K562 (cell line): ENCODE measurements around the gene SLC25A14. TPM values are rescaled to one million over a fixed set of nuclear protein-coding genes. Genes with fewer than 3 reads are reported as not detected.
A peak's percentile ranks its signal among the peaks of the same experiment; 100 is the strongest.

Experiments
- ATF7 ChIP-seq: fragments of 450-650 bp; IDR thresholded peaks from 2 replicates; pipeline ENCODE4 v1.7.1; 2014; ENCODE audit warnings: mild to moderate bottlenecking, moderate library complexity
- CBX2 ChIP-seq: fragments of 200-600 bp; sonication (generic); IDR thresholded peaks from one replicate; pipeline ENCODE4 v1.6.1; 2012; ENCODE audit warnings: mild to moderate bottlenecking, low read length, inconsistent platforms; ENCODE audit not compliant: insufficient read depth, poor library complexity, severe bottlenecking
- ELF1 ChIP-seq: fragments of 200-800 bp; sonication (Bioruptor generic); IDR thresholded peaks from 2 replicates; pipeline ENCODE4 v1.6.1; 2016; ENCODE audit warnings: missing genetic modification characterization, missing compliant biosample characterization
- ESRRA ChIP-seq: fragments of 450-650 bp; IDR thresholded peaks from 2 replicates; pipeline ENCODE4 v1.6.1; 2014; ENCODE audit warnings: low read depth, mild to moderate bottlenecking, moderate library complexity, borderline replicate concordance
- GMEB1 ChIP-seq: fragments of 250-450 bp; sonication (Bioruptor Pico); IDR thresholded peaks from 2 replicates; pipeline ENCODE4 v1.4.0; 2020; ENCODE audit warnings: mild to moderate bottlenecking
- IFI16 ChIP-seq: fragments of 250-450 bp; sonication (Bioruptor Pico); IDR thresholded peaks from 2 replicates; pipeline ENCODE4 v2.1.2; 2022; ENCODE audit warnings: mild to moderate bottlenecking, inconsistent platforms
- KDM5B ChIP-seq: fragments of 200-600 bp; sonication (generic); IDR thresholded peaks from 2 replicates; pipeline ENCODE4 v1.6.1; 2012; ENCODE audit warnings: low read depth, mild to moderate bottlenecking, moderate library complexity, low read length, control low read depth, inconsistent platforms; ENCODE audit not compliant: insufficient replicate concordance
- L3MBTL2 ChIP-seq: fragments of 450-650 bp; IDR thresholded peaks from 2 replicates; pipeline ENCODE4 v1.6.1; 2016; ENCODE audit warnings: mild to moderate bottlenecking, moderate library complexity
- NR2C1 ChIP-seq, 2 experiments: fragments of 450-650 bp; IDR thresholded peaks; 2 replicates each; pipeline ENCODE4 v1.6.1; 2017; ENCODE audit warnings: mild to moderate bottlenecking in 2 of 2, antibody characterized with exemption in 1 of 2, inconsistent platforms in 1 of 2, missing compliant biosample characterization in 1 of 2, missing genetic modification characterization in 1 of 2
- POLR2AphosphoS5 ChIP-seq: IDR thresholded peaks from 2 replicates; pipeline ENCODE4 v1.6.1; 2011; ENCODE audit warnings: mild to moderate bottlenecking, low read depth, low read length, moderate library complexity; ENCODE audit not compliant: control insufficient read depth, insufficient read depth
- POLR2G ChIP-seq: fragments of 200-400 bp; formaldehyde crosslinking; IDR thresholded peaks from 2 replicates; pipeline ENCODE4 v1.6.1; 2017; ENCODE audit warnings: low read depth, mild to moderate bottlenecking, antibody characterized with exemption, low read length, moderate library complexity
- RBFOX2 ChIP-seq: fragments of 200-400 bp; formaldehyde crosslinking; IDR thresholded peaks from 2 replicates; pipeline ENCODE4 v1.6.1; 2017; ENCODE audit warnings: low read depth, mild to moderate bottlenecking, low read length, moderate library complexity
- TAF9B ChIP-seq: fragments of 450-650 bp; IDR thresholded peaks from 2 replicates; pipeline ENCODE4 v1.6.1; 2018; ENCODE audit warnings: mild to moderate bottlenecking; ENCODE audit not compliant: partially characterized antibody
- TBP ChIP-seq: optimal IDR thresholded peaks from 2 replicates; pipeline ENCODE3; 2011; ENCODE audit warnings: low read depth, low read length, improper control_type of control experiment
- THAP12 ChIP-seq: fragments of 250-450 bp; sonication (Bioruptor Pico); IDR thresholded peaks from 2 replicates; pipeline ENCODE4 v1.9.0; 2021; ENCODE audit warnings: mild to moderate bottlenecking, inconsistent platforms
- ZNF253 ChIP-seq: fragments of 250-450 bp; sonication (Bioruptor Pico); conservative IDR thresholded peaks from 2 replicates; pipeline ENCODE4 v1.6.1; 2021; ENCODE audit warnings: mild to moderate bottlenecking
- ZNF316 ChIP-seq: fragments of 450-650 bp; IDR thresholded peaks from 2 replicates; pipeline ENCODE4 v1.6.1; 2016
- ZNF449 ChIP-seq: fragments of 250-450 bp; sonication (Bioruptor Pico); IDR thresholded peaks from 2 replicates; pipeline ENCODE4 v1.8.0; 2022; ENCODE audit warnings: moderate library complexity, mild to moderate bottlenecking, inconsistent platforms
- ZNF778 ChIP-seq: fragments of 450-650 bp; formaldehyde crosslinking; IDR thresholded peaks from 2 replicates; pipeline ENCODE4 v1.4.0; 2020; ENCODE audit warnings: mild to moderate bottlenecking, moderate library complexity
- ZSCAN32 ChIP-seq: fragments of 450-650 bp; formaldehyde crosslinking; IDR thresholded peaks from 2 replicates; pipeline ENCODE4 v1.4.0; 2020; ENCODE audit warnings: mild to moderate bottlenecking, moderate library complexity
- polyA plus RNA-seq, 8 experiments: library from polyadenylated mRNA; depleted of rRNA in 4 of 8; stranded (reverse) in 5 of 8; unstranded in 3 of 8; fragments of >200 nt; fragmentation: Nextera tagmentation in 2 of 8; fragmentation: Illumina TruSeq in 1 of 8; extraction: Ambion mirVana in 2 of 8; extraction: Trizol in 1 of 8; gene quantifications; 2 replicates each; pipeline versions ENCODE4 v1.2.1 to v1.2.3, GENCODE V29; 2011 to 2014; ENCODE audit warnings: inconsistent platforms in 1 of 8, missing spikeins in 1 of 8
- total RNA-seq, 7 experiments: library from RNA; depleted of rRNA in 6 of 7; stranded (reverse); fragments of >200 nt in 6 of 7; fragmentation: Illumina TruSeq in 2 of 7; extraction: Trizol in 2 of 7; gene quantifications; 2 replicates each; pipeline versions ENCODE4 v1.2.1 to v1.2.3, GENCODE V29; 2011 to 2021; ENCODE audit warnings: low replicate concordance in 1 of 7
- TF ChIP-seq, protein P1 (sequence below): sonication (generic); formaldehyde crosslinking; IDR thresholded peaks from 2 replicates; pipeline ENCODE4 v1.8.0; 2022; ENCODE audit warnings: missing genetic modification reagents, mild to moderate bottlenecking, moderate library complexity, borderline replicate concordance

SLC25A14 gene
- total and polyA plus RNA-seq, 9 of the 15 experiments (the other 6 are each of a cell fraction or from before 2014, with no cell fraction given): 9.5 to 33.3 (median 15.8) TPM

GRCh38 chrX:130401415-130402207 is 61.9 kb downstream of the SLC25A14 start, which contains the start of gene RBMX2 (continued):
- TF ChIP-seq ATF7: peak; percentile 59
- peak; percentile 68 for TF ChIP-seq TAF9B
- no peak for TF ChIP-seq ZNF253 (CRISPR knock-in tag)
- peak; percentile 76 for TF ChIP-seq GMEB1 (CRISPR knock-in tag)
- TF ChIP-seq IFI16 (CRISPR knock-in tag): no peak
- 0 out of 2 replicates have a peak, but pooled peaks have one; percentile 47 for TF ChIP-seq THAP12
- no peak for TF ChIP-seq CBX2
- TF ChIP-seq ZSCAN32 (CRISPR knock-in tag): no peak
- TF ChIP-seq POLR2G: peak; percentile 80
- no peak for TF ChIP-seq ZNF449 (CRISPR knock-in tag)
- TF ChIP-seq TBP: peak; percentile 37
- TF ChIP-seq L3MBTL2: peak; percentile 43; the same call in 1 of the 2 replicates
- TF ChIP-seq KDM5B: peak; percentile 76
- TF ChIP-seq ZNF316: peak; percentile 53; the same call in 1 of the 2 replicates
- peak; percentile 81 for TF ChIP-seq RBFOX2
- TF ChIP-seq POLR2AphosphoS5: peak; percentile 71; the same call in 1 of the 2 replicates
- TF ChIP-seq ESRRA: peak; percentile 35; the same call in 1 of the 2 replicates
- TF ChIP-seq, protein P1, sequence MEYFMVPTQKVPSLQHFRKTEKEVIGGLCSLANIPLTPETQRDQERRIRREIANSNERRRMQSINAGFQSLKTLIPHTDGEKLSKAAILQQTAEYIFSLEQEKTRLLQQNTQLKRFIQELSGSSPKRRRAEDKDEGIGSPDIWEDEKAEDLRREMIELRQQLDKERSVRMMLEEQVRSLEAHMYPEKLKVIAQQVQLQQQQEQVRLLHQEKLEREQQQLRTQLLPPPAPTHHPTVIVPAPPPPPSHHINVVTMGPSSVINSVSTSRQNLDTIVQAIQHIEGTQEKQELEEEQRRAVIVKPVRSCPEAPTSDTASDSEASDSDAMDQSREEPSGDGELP (CRISPR knock-in tag): peak; percentile 41; the same call in 1 of the 2 replicates
- peak; percentile 86 for TF ChIP-seq NR2C1 (IDR thresholded peaks at IDR 0.05)
- peak; percentile 87 for TF ChIP-seq NR2C1 (tag; IDR thresholded peaks at IDR 0.05)
- peak; percentile 38; the same call in 1 of the 2 replicates for TF ChIP-seq ELF1
- no peak for TF ChIP-seq ZNF778 (CRISPR knock-in tag)
